HG02884 (cell line): Measurements from ENCODE around the gene ANKEF1.
A peak's percentile ranks its signal among the peaks of the same experiment; 100 is the strongest.

Experiments
- ATAC-seq: cut with Tn5 transposase; IDR thresholded peaks from one replicate; pipeline ENCODE4 v1.9.1; 2021; ENCODE audit warnings: mild to moderate bottlenecking, moderate library complexity; ENCODE audit not compliant: unreplicated experiment

Gene ANKEF1

GRCh38 chr20:10079964-10080363 is 45.2 kb downstream of the ANKEF1 start:
- ATAC-seq = no peak

GRCh38 chr20:10080574-10080973 is 45.8 kb downstream of the ANKEF1 start:
- ATAC-seq = no peak

- peak; percentile 16 for ATAC-seq
Observed at GRCh38 chr20:10089871-10090587, 55.2 kb downstream of the ANKEF1 start.

GRCh38 chr20:10090588-10091166 is 55.9 kb downstream of the ANKEF1 start:
- peak; percentile 88 for ATAC-seq

GRCh38 chr20:10093087-10093591 is 58.4 kb downstream of the ANKEF1 start:
- no peak for ATAC-seq

- no peak for ATAC-seq
Observed at GRCh38 chr20:10094566-10095173, 59.9 kb downstream of the ANKEF1 start.

GRCh38 chr20:10096790-10097189 is 62.0 kb downstream of the ANKEF1 start:
- no peak for ATAC-seq

- no peak for ATAC-seq
Observed at GRCh38 chr20:10105046-10105445, 70.3 kb downstream of the ANKEF1 start.
